ENCODE results near the gene TFF3.

- TF ChIP-seq ARNT (IDR thresholded peaks at IDR 0.05) (no peak), ELF4 (IDR thresholded peaks at IDR 0.05) (no peak), SUZ12 (IDR thresholded peaks at IDR 0.05) (no peak), HDGF (IDR thresholded peaks at IDR 0.05; ENCODE audit: borderline replicate concordance) (no peak), SP1 (IDR thresholded peaks at IDR 0.05) (no peak), FOXA1 (IDR thresholded peaks at IDR 0.05) (no peak), FOXK2 (IDR thresholded peaks at IDR 0.05) (no peak), NFRKB (IDR thresholded peaks at IDR 0.05) (no peak), BHLHE40 (IDR thresholded peaks at IDR 0.05; ENCODE audit: borderline replicate concordance) (no peak)
Observed at GRCh38 chr21:42338729-42339715, 23.8 kb upstream of the TFF3 start.

All from HEK293T (cell line).